RWPE1 (cell line): ENCODE measurements around the gene KDM6B.

ENCODE experiments used
- CTCF ChIA-PET: fragments of 350-600 bp; sonication (Branson Sonifier 250); formaldehyde crosslinking; extraction: SDS; loops from one replicate; lab custom pipeline; 2021; lab: Yijun Ruan, JAX
- POLR2A ChIA-PET: fragments of 400-600 bp; formaldehyde crosslinking; extraction: SDS; loops from one replicate; lab custom pipeline; 2020; ENCODE audit warnings: antibody characterized with exemption; ENCODE audit not compliant: low non-redundant PET; lab: Yijun Ruan, JAX
- DNase-seq: peaks from one replicate; pipeline ENCODE4 v3.0.0; 2012; ENCODE audit warnings: low spot score
- H3K27ac ChIP-seq: fragments of 450-650 bp; 2 replicates; pipeline ENCODE4 v1.5.1; 2017
- TF ChIP-seq, protein P1 (sequence below): fragments of 450-650 bp; conservative IDR thresholded peaks from 2 replicates; pipeline ENCODE4 v1.5.1; 2017; ENCODE audit warnings: low read depth, mild to moderate bottlenecking

Gene KDM6B

DNA sequence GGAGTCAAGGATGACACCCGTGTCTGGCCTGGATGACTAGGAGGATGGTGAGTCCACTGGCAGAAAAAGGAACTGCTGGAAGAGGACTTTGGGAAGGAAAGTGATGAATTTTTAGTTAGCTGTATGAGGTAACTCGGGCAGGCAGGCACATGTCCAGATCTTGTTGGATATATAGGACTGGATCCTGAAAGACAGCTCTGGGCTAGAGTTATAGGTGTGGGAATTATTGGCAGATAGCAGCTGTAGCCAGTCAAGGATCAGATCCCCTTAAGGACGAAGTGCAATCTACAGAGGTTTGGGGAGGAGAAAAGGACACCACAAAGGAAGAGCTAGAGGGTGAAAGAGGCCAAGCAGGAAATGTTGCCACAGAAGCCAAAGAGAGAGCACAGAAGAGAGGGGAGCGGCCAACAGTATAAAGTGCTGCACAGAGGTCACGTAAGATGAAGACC is 33.9 kb downstream of the KDM6B start:
- TF ChIP-seq, protein P1, sequence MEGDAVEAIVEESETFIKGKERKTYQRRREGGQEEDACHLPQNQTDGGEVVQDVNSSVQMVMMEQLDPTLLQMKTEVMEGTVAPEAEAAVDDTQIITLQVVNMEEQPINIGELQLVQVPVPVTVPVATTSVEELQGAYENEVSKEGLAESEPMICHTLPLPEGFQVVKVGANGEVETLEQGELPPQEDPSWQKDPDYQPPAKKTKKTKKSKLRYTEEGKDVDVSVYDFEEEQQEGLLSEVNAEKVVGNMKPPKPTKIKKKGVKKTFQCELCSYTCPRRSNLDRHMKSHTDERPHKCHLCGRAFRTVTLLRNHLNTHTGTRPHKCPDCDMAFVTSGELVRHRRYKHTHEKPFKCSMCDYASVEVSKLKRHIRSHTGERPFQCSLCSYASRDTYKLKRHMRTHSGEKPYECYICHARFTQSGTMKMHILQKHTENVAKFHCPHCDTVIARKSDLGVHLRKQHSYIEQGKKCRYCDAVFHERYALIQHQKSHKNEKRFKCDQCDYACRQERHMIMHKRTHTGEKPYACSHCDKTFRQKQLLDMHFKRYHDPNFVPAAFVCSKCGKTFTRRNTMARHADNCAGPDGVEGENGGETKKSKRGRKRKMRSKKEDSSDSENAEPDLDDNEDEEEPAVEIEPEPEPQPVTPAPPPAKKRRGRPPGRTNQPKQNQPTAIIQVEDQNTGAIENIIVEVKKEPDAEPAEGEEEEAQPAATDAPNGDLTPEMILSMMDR, result no peak
- ChIA-PET POLR2A (no interaction called here), CTCF (interaction anchor here (0.6 to 1.8 kb wide), 3 partner anchors 45 to 173 kb away, joined by 3 to 9 read pairs (median 4); no protein-coding TSS in a partner anchor)
- DNase-seq, result peak; percentile 72
- peak overlapping the region; percentile 70 for H3K27ac ChIP-seq

GRCh38 chr17:7873051-7873450 is 39.0 kb downstream of the KDM6B start:
- TF ChIP-seq, protein P1, result no peak
- ChIA-PET POLR2A (no interaction called here), CTCF (interaction anchor here (0.5 to 0.6 kb wide), 2 partner anchors 16 to 126 kb away, joined by 3 read pairs; partner anchors contain the start of gene NAA38)
- no peak for DNase-seq
- H3K27ac ChIP-seq, result no peak overlapping the region

- no peak for DNase-seq
- TF ChIP-seq, protein P1, result no peak
- ChIA-PET CTCF (no interaction called here), POLR2A (no interaction called here)
- no peak overlapping the region for H3K27ac ChIP-seq
Observed at GRCh38 chr17:7875804-7876370, 41.9 kb downstream of the KDM6B start.

- no peak overlapping the region for H3K27ac ChIP-seq
- DNase-seq, result no peak
- TF ChIP-seq, protein P1, result no peak
- POLR2A ChIA-PET, result no interaction called here
- CTCF ChIA-PET, result interaction anchor here (0.6 kb wide), 1 partner anchor 1143 kb away, joined by 3 read pairs; no protein-coding TSS in a partner anchor
Observed at GRCh38 chr17:7878234-7878633, 44.2 kb downstream of the KDM6B start.

GRCh38 chr17:7880076-7880868 is 46.3 kb downstream of the KDM6B start:
- H3K27ac ChIP-seq, result no peak overlapping the region
- CTCF ChIA-PET, result no interaction called here

More at GRCh38 chr17:7880076-7880868, 46.3 kb downstream of the KDM6B start:
- TF ChIP-seq, protein P1, result no peak
- no peak for DNase-seq
- POLR2A ChIA-PET, result interaction anchor here (0.5 kb wide), 1 partner anchor 14 kb away, joined by 8 read pairs; no protein-coding TSS in a partner anchor
